Fibroblast of lung (primary cell): Measurements from ENCODE around the gene SETBP1.

Experiments used
- EZH2 ChIP-seq: IDR thresholded peaks from 2 replicates; pipeline ENCODE4 v1.5.1; 2012; ENCODE audit warnings: low read length, control low read depth, mild to moderate bottlenecking; ENCODE audit errors: missing control alignments
- TF ChIP-seq, protein P1 (sequence below), 2 donors: IDR thresholded peaks in 1 of 2; conservative IDR thresholded peaks in 1 of 2; 1 replicate in 1 of 2; 2 replicates in 1 of 2; pipeline ENCODE4 v1.5.1; 2011 to 2012; ENCODE audit warnings: low read length in 2 of 2, control low read depth in 1 of 2, inconsistent platforms in 1 of 2, low read depth in 1 of 2, mild to moderate bottlenecking in 1 of 2

DNA sequence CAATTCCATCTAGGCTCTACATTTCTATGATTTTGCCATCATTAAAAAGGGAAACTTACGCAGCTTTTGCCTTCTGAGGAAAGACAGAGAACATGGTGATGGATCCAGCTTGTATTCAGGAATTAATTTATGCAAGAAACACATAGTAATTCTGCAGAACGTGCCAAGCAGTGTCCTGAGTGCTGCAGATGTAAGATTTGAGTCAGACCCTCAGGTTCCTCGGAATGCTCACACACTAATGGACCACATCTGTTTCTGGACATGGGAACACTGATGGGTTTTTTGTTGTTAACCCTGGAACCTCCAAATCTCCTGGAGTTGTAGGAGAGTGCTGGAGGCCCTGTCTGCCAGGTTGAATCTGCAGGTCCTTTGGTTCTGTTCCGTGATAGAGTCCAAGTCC, 132.9 kb downstream of the SETBP1 start:
- TF ChIP-seq, protein P1, sequence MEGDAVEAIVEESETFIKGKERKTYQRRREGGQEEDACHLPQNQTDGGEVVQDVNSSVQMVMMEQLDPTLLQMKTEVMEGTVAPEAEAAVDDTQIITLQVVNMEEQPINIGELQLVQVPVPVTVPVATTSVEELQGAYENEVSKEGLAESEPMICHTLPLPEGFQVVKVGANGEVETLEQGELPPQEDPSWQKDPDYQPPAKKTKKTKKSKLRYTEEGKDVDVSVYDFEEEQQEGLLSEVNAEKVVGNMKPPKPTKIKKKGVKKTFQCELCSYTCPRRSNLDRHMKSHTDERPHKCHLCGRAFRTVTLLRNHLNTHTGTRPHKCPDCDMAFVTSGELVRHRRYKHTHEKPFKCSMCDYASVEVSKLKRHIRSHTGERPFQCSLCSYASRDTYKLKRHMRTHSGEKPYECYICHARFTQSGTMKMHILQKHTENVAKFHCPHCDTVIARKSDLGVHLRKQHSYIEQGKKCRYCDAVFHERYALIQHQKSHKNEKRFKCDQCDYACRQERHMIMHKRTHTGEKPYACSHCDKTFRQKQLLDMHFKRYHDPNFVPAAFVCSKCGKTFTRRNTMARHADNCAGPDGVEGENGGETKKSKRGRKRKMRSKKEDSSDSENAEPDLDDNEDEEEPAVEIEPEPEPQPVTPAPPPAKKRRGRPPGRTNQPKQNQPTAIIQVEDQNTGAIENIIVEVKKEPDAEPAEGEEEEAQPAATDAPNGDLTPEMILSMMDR (conservative IDR thresholded peaks at IDR 0.05 in 1 of 2, IDR thresholded peaks at IDR 0.05 in 1 of 2; ENCODE audit: low read depth in 1 of 2, low read length in 2 of 2): no peak
- no peak for TF ChIP-seq EZH2
